Measurements from ENCODE around the gene WASHC4. TPM values are rescaled to one million over a fixed set of nuclear protein-coding genes. Genes with fewer than 3 reads are reported as not detected.

The WASHC4 gene, protein sequence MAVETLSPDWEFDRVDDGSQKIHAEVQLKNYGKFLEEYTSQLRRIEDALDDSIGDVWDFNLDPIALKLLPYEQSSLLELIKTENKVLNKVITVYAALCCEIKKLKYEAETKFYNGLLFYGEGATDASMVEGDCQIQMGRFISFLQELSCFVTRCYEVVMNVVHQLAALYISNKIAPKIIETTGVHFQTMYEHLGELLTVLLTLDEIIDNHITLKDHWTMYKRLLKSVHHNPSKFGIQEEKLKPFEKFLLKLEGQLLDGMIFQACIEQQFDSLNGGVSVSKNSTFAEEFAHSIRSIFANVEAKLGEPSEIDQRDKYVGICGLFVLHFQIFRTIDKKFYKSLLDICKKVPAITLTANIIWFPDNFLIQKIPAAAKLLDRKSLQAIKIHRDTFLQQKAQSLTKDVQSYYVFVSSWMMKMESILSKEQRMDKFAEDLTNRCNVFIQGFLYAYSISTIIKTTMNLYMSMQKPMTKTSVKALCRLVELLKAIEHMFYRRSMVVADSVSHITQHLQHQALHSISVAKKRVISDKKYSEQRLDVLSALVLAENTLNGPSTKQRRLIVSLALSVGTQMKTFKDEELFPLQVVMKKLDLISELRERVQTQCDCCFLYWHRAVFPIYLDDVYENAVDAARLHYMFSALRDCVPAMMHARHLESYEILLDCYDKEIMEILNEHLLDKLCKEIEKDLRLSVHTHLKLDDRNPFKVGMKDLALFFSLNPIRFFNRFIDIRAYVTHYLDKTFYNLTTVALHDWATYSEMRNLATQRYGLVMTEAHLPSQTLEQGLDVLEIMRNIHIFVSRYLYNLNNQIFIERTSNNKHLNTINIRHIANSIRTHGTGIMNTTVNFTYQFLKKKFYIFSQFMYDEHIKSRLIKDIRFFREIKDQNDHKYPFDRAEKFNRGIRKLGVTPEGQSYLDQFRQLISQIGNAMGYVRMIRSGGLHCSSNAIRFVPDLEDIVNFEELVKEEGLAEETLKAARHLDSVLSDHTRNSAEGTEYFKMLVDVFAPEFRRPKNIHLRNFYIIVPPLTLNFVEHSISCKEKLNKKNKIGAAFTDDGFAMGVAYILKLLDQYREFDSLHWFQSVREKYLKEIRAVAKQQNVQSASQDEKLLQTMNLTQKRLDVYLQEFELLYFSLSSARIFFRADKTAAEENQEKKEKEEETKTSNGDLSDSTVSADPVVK
- total RNA-seq, result 35.5 TPM

GRCh38 chr12:105107494-105108371, at the start of gene WASHC4:
TSS of gene WASHC4 (plus strand) at chr12:105107731. CDS start at chr12:105107801, 70 bp downstream.
- peak; percentile 81 to 94 (median 93) for DNase-seq (ENCODE audit: low read depth in 2 of 3, low spot score in 2 of 3)

DNA sequence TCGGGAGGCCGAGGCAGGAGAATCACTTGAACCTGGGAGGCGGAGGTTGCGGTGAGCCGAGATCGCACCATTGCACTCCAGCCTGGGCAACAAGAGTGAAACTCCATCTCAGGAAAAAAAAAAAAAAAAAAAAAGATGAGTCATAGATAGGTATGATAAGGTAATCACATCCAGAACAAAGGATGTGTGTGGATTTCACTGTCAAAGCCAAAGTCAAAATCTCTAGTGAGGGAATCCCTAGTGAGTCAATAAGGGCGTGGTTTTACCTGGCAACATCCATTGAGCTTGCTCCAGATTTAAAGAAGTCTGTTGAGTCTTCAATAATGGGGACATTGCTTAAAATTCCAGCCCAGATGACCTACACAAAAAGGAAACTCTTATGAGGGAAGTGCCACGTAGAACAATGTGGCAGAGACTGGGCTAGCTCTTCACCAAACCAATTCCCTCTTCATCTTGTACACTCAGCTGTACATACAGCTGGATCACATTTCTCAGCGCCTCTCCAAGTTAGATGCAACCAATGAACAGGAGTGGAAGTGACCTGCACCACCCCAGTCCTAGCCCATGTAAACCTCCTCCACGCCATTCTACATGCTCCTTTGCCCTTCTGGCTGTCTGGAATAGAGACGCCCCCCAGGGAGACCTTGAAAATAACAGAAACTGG, 46.7 kb upstream of the WASHC4 start:
- DNase-seq (ENCODE audit: low read depth in 2 of 3, low spot score in 2 of 3), result no peak

DNA sequence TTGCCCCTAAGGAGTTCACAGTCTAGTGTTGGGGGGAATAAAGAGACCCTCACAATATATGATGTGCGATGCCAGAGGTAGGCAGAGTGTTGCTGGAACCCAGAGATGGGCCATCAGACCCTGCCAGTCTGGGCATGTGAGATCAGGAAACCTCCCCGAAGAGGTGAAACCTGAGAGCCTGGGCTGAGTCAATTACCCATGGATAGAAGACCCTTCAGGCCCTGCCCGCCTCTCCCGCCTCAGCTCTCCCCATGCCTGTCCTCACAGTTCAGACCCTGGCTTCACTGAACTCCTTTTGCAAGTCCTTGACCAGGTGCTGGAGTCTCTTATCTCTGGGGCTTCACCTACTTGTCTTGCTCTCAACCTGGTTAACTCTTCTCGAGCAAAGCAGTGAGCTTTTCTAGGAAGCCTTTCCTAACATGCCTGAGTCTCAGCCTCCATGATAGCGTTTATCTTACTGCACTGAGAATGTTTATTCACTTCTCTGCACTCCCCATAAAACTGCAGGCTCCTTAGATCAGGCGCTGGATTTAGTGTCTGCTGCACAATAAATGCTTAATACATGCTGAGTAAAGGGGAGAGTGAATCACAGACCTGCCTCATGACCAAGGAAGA, 42.9 kb upstream of the WASHC4 start:
- DNase-seq (ENCODE audit: low read depth in 2 of 3, low spot score in 2 of 3), result no peak

GRCh38 chr12:105067511-105068031, 40.0 kb upstream of the WASHC4 start:
- DNase-seq (ENCODE audit: low read depth in 2 of 3, low spot score in 2 of 3), result no peak

GRCh38 chr12:105069936-105070702, 37.4 kb upstream of the WASHC4 start:
- no peak for DNase-seq (ENCODE audit: low read depth in 2 of 3, low spot score in 2 of 3)

DNA sequence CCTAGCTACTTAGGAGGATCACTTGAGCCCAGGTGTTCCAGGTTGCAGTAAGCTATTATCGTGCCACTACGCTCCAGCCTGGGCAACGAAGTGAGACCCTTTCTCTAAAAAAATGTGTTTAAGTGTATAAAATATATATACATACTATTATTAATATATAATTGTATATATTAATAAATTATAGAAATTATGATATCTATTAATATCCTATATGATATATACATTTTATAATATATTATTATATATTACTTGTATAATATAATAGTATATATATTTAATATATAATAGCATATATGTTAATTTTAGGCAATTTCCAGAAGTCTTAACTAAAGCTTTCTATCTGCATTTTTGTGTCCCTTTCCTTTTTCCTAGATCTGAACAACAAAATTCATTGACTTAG, 35.5 kb upstream of the WASHC4 start:
- DNase-seq (ENCODE audit: low read depth in 2 of 3, low spot score in 2 of 3), result no peak

- no peak for DNase-seq (ENCODE audit: low read depth in 2 of 3, low spot score in 2 of 3)
Observed at GRCh38 chr12:105072888-105073488, 34.5 kb upstream of the WASHC4 start.

DNA sequence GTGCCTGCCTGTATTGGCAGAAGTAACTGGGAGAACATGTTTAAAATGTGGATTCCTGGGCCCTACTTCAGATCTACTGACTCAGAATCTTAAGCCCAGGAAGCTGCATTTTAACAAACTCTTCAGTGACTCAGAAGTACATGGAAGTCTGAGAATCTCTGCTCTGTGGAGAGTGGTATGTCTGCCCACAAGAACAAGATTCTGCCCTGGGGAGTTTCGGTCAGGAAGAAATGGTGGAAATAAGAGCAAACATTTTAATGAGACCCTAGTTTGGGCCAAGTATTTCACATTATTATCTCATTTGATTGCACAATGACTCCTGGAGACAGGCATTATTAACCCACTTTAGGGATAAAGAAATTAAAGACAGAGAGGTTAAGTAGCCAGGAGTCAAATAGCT, 31.4 kb upstream of the WASHC4 start:
- DNase-seq (ENCODE audit: low read depth in 2 of 3, low spot score in 2 of 3), result no peak

DNA sequence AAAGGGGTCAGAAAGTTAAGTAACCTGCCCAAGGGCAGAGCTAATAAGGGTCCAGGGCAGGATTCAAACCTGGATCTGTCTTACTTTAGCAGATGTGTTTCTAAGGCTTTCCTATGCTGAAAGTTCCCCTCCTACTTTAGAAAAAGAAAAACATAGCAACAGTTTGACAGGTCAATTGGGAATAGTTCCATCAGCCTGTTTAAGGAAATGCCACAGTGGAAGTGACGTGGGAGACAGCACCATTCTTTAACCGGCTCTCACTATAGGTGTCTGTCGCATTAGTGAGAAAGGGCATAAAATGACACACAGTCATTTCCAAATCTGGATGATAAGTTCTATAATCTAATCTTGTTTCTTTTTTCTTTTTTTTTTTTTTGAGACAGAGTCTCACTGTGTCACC, 30.6 kb upstream of the WASHC4 start:
- no peak for DNase-seq (ENCODE audit: low read depth in 2 of 3, low spot score in 2 of 3)

- no peak for DNase-seq (ENCODE audit: low read depth in 2 of 3, low spot score in 2 of 3)
Observed at GRCh38 chr12:105077435-105077834, 30.1 kb upstream of the WASHC4 start.

DNA sequence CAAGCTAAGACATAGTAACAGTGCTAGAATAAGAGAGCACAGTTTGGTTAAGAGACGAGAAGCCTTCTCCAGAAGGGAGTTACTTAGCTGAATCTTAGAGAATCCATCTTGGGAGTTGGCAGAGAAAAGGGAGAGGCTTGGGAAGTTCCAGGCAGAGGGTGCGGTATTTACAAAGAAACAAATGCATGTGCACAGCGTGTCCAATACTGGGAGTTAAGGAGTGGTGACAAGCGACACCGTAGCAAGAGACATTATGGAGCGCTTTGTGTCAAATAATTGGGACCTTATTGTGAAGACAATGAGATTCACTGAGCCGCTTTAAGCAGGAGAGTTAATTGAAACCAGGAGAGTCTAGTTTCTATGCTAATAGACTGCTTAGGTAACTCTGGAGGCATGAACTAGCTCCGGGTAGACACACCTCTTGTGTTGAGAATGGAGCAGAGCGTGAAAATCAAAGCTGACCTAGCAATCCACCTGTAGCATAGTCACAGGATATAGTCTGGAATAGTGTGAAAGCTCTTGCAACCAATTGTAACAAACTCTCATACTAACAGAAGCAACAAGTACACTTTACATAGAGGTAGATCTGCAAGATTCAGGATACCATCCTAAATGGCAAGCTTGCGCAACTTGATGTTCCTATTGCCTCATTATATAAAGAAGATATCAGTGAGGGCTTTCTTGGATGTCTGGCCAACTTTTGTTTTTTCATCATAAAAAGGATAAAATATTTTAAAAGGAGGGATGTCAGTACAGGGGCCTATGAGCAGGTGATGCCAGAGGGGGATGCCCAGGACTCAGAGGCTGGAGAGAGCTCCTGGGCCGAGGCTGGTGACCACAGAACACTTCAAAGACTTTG, 28.6 kb upstream of the WASHC4 start:
- no peak for DNase-seq (ENCODE audit: low read depth in 2 of 3, low spot score in 2 of 3)

- DNase-seq (ENCODE audit: low read depth in 2 of 3, low spot score in 2 of 3), result no peak
Observed at GRCh38 chr12:105083031-105083430, 24.5 kb upstream of the WASHC4 start.

DNA sequence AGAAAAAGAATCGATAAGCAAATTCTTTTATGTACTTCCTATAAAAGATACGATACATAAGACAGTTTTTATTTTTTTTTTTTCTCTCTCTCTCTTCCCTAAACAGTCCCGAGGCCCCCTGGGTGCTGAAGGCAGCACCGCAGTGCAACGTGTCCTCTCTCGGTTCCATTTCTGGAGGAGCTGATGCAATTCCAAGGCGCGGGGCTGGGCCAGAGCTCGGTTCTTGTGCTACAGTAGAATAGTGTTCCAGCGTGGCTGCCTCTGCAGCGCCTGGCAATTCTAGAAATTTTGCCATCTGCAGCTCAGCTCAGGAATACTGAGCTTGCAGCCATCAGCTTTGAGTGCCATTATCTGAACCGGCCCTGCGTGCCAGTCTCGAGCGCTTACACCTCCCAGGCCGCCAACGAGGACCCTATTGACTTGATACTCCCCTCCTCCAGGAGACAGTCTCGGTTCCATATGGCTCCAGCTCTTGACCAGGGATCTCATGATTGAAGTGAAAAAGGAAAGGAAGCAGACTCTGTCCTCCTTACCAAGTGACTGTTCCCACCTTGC, 23.9 kb upstream of the WASHC4 start:
- peak in 2 of 3 donors; percentile 31 to 36 for DNase-seq (ENCODE audit: low read depth in 2 of 3, low spot score in 2 of 3)

- peak in 2 of 3 donors; percentile 55 to 61 for DNase-seq (ENCODE audit: low read depth in 2 of 3, low spot score in 2 of 3)
Observed at GRCh38 chr12:105084251-105085250, 23.0 kb upstream of the WASHC4 start, which contains the start of gene ALDH1L2. TSS of gene ALDH1L2 (minus strand) at chr12:105084458. CDS start at chr12:105084436, 22 bp downstream.

DNA sequence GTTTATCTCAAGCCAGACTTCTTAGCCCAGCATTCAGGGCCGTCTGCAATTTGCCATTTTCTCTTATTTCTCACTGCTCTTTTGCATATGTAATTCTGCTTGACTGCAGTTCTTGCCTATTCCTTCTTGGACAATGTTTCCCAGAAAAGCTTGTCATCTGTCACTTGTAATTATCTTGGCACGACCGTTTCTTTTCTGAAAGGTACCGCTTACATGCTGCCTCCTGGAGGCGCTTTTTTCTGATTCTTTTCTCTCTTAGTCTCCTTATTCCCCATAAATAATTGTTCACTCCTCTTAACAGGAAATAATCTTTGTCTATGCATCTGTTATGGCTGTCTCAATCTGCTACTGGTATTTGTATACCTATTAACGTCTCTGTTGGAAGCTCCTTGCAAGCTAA, 22.0 kb upstream of the WASHC4 start:
- no peak for DNase-seq (ENCODE audit: low read depth in 2 of 3, low spot score in 2 of 3)

Data from hematopoietic multipotent progenitor cell (in vitro differentiated cells).